Small intestine (tissue), 16 donors: ENCODE results near the gene UGT8. TPM values are rescaled to one million over a fixed set of nuclear protein-coding genes. Genes with fewer than 3 reads are reported as not detected.

Experiments used
- DNase-seq, 2 donors: peaks; one replicate each; pipeline versions ENCODE4 v3.0.0 to v3.0.0-alpha.2; 2013
- FAIRE-seq: peaks from 2 replicates; lab custom pipeline; 2012; peaks lifted over from hg19 to GRCh38; lab: Jason Lieb, UNC
- H3K27ac ChIP-seq, 3 donors: one replicate each; pipeline ENCODE4 v1.5.1; 2013; ENCODE audit warnings: low read length in 2 of 3, mild to moderate bottlenecking in 2 of 3, control low read depth in 1 of 3, inconsistent platforms in 1 of 3, low read depth in 1 of 3, moderate library complexity in 1 of 3
- H3K27me3 ChIP-seq, 3 donors: one replicate each; pipeline ENCODE4 v1.6.1; 2013; ENCODE audit warnings: low read length in 3 of 3, inconsistent platforms in 1 of 3; ENCODE audit not compliant: control insufficient read depth in 3 of 3, insufficient read depth in 3 of 3
- H3K36me3 ChIP-seq, 3 donors: one replicate each; pipeline ENCODE4 v1.6.1; 2013; ENCODE audit warnings: low read length in 3 of 3, inconsistent platforms in 1 of 3, low read depth in 1 of 3, mild to moderate bottlenecking in 1 of 3, moderate library complexity in 1 of 3; ENCODE audit not compliant: control insufficient read depth in 3 of 3, insufficient read depth in 2 of 3
- H3K4me1 ChIP-seq, 3 donors: one replicate each; pipeline ENCODE4 v1.6.1; 2013; ENCODE audit warnings: low read length in 2 of 3, inconsistent platforms in 1 of 3, low read depth in 1 of 3, mild to moderate bottlenecking in 1 of 3, moderate library complexity in 1 of 3; ENCODE audit not compliant: control insufficient read depth in 3 of 3, insufficient read depth in 2 of 3
- H3K4me3 ChIP-seq, 3 donors: one replicate each; pipeline ENCODE4 v1.5.1; 2013; ENCODE audit warnings: low read length in 3 of 3, control low read depth in 1 of 3, inconsistent platforms in 1 of 3, low read depth in 1 of 3, mild to moderate bottlenecking in 1 of 3, moderate library complexity in 1 of 3
- H3K9me3 ChIP-seq, 2 donors: one replicate each; pipeline ENCODE4 v1.6.1; 2013; ENCODE audit warnings: low read depth in 1 of 2, low read length in 1 of 2; ENCODE audit not compliant: control insufficient read depth in 2 of 2, insufficient read depth in 1 of 2
- WGBS, 3 donors: extraction: QIAGEN DNeasy Blood & Tissue Kit; methylation state at CpG; one replicate each; pipeline ENCODE4 v1.1.7; 2013; 5-methylcytosine and 5-hydroxymethylcytosine counted together
- long read RNA-seq, 10 donors: transcript quantifications; one replicate each; lab custom pipeline, GENCODE V29; 2026
- polyA plus RNA-seq, 4 donors: library from polyadenylated mRNA; stranded (reverse) in 3 of 4; unstranded in 1 of 4; fragments of 200-250 nt in 3 of 4; fragments of 120-200 nt in 1 of 4; gene quantifications; one replicate each; pipeline versions ENCODE4 v1.2.1 to v1.2.3, GENCODE V29; 2013
- donor health status: healthy with polysubstance abuse.
- donor health status: control.
- donor health status: control.
- donor health status: Bipolar disorder and iron deficiency.
- donor health status: healthy.

The UGT8 gene, protein sequence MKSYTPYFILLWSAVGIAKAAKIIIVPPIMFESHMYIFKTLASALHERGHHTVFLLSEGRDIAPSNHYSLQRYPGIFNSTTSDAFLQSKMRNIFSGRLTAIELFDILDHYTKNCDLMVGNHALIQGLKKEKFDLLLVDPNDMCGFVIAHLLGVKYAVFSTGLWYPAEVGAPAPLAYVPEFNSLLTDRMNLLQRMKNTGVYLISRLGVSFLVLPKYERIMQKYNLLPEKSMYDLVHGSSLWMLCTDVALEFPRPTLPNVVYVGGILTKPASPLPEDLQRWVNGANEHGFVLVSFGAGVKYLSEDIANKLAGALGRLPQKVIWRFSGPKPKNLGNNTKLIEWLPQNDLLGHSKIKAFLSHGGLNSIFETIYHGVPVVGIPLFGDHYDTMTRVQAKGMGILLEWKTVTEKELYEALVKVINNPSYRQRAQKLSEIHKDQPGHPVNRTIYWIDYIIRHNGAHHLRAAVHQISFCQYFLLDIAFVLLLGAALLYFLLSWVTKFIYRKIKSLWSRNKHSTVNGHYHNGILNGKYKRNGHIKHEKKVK
- 100 to 1,000 TPM in 1 of 4 donors, 10 to 100 TPM in 1, 1 to 10 TPM in 2; 7.6 to 105 (median 13.4) TPM for polyA plus RNA-seq
- long read RNA-seq, donor 1, full-length matches to known transcripts: 53 of 259 reads
- long read RNA-seq, donor 1, partial matches to known transcripts: 200 of 259 reads
- long read RNA-seq, donor 1, other reads (novel, unspliced or antisense): 6 of 259 reads
- long read RNA-seq, donor 2, full-length matches to known transcripts: 13 of 32 reads
- long read RNA-seq, donor 2, partial matches to known transcripts: 19 of 32 reads
- long read RNA-seq, donor 2, other reads (novel, unspliced or antisense): 0 of 32 reads
- long read RNA-seq, donor 3, full-length matches to known transcripts: 9 of 47 reads
- long read RNA-seq, donor 3, partial matches to known transcripts: 38 of 47 reads
- long read RNA-seq, donor 3, other reads (novel, unspliced or antisense): 0 of 47 reads
- long read RNA-seq, donor 4, full-length matches to known transcripts: 2 of 2 reads
- long read RNA-seq, donor 4, partial matches to known transcripts: 0 of 2 reads
- long read RNA-seq, donor 4, other reads (novel, unspliced or antisense): 0 of 2 reads
- long read RNA-seq, donor 5, partial matches to known transcripts: 16 of 16 reads
- long read RNA-seq, donor 5, other reads (novel, unspliced or antisense): 0 of 16 reads
- long read RNA-seq, donor 6, full-length matches to known transcripts: 15 of 37 reads
- long read RNA-seq, donor 6, partial matches to known transcripts: 22 of 37 reads
- long read RNA-seq, donor 6, other reads (novel, unspliced or antisense): 0 of 37 reads
- long read RNA-seq, donor 7: 0 reads
- long read RNA-seq, donor 8: 0 reads
- long read RNA-seq, donor 9, partial matches to known transcripts: 8 of 8 reads
- long read RNA-seq, donor 9, other reads (novel, unspliced or antisense): 0 of 8 reads
- long read RNA-seq, donor 10, full-length matches to known transcripts: 11 of 86 reads
- long read RNA-seq, donor 10, partial matches to known transcripts: 75 of 86 reads
- long read RNA-seq, donor 10, other reads (novel, unspliced or antisense): 0 of 86 reads

DNA sequence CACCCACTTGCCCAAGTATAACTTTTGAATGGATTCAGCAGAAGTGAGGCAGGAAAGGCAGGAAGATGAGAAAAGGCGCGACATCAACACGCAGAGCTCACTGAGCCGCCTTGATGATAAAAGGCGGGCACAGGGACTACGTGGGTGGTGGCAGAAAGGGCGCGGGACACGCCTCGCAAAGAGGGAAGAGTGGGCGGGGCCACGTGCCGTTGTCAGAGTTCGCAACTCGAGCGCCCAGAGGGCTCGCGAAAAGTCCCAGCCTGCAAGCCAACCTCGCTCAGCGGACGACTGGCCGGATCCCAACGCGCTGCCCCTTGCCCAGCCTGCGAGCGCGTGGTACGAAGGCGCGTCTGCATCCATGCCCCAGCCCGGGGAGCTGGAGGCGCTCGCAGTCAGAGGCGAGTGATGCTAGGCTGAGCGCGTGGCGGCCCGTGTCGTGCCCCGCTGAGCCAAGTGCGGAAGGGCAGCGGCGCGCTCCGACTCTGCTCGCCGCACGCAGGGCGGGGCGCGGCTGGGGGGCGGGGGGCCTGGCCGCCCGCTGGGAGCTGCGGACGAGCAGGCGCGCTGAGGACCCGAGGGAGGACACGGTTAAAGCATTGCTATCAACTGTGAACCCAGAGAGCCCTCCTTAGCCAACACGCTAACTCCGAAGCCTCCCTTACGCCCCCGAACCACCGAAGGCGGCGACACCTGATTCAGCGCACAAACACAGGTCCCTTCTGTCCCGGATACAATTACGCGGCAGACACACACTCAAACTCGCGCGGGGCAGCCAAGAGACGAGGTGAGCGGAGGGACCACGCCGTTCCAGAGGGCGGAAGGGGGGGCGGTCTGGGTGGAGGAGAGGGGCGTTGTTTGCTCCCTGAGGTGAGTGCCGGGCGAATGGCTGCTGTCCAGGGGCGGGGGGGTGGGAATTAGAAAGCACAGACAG, at the start of gene UGT8:
Gene UGT8 (plus strand): TSS at position 617 of the 931 bp plus-strand sequence. CDS start 24,074 bp downstream, outside the sequence.
- no peaks in the 10 kb centered on the region for H3K36me3 ChIP-seq
- 1% methylated on average over 65 to 82 of the region's 84 CpGs for WGBS, 3 donors
- FAIRE-seq: no peak

GRCh38 chr4:114549638-114550037, 49.0 kb upstream of the UGT8 start:
- Histone ChIP-seq H3K27me3 (no peaks in the 10 kb centered on the region), H3K9me3 (peaks cover 0 to 17% of the 10 kb centered on the region in 2 donors), H3K27ac (no peak overlapping the region), H3K4me1 (no peaks in the 10 kb centered on the region), H3K4me3 (no peak overlapping the region), H3K36me3 (no peaks in the 10 kb centered on the region)
- WGBS, 3 donors: 11 to 36% (median 24%) methylated on average over 1 of the region's 1 CpG
- FAIRE-seq (no peak), DNase-seq (no peak)

More for the DNA sequence above, at the start of gene UGT8:
- Histone ChIP-seq H3K27ac (peak within 1 kb of the TSS; percentile 77 to 90 (median 83)), H3K4me3 (peak within 1 kb of the TSS; percentile 39 to 72 (median 56)), H3K27me3 (peaks cover 0 to 3% (median 0%) of the 10 kb centered on the region in 3 donors), H3K9me3 (peaks cover 0 to 10% of the 10 kb centered on the region in 2 donors), H3K4me1 (peaks cover 0 to 20% (median 0%) of the 10 kb centered on the region in 3 donors)
- peak; percentile 92 for DNase-seq

DNA sequence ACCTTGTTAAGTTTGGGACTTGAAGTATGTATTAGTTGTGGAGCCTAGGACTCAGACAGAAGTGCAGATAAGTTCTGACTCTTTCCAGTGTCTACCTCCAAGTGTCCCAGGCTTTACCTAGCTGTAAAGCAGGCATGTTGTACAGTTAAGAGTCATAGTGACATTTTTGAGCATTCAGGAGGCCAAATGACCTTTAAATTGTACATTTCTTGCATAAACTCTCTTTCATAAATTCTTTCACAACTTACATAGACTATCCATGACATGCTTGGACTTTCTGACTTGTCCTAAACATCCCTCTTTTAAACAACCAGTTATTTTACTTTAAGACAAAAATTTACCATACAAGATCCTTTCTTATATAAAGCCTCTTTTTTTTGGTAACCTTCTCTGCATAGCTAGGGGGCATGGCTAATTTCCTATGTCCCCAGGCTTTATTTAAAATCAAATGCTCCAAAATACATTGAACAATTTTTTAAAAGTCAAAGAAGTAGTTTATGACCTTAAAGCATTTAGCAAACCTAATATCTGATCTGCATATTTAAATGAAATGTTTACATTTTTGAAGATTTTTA, 40.1 kb upstream of the UGT8 start:
- H3K27me3 ChIP-seq: no peaks in the 10 kb centered on the region
- DNase-seq (peak in 1 of 2 donors; percentile 19), FAIRE-seq (no peak)
- H3K27ac ChIP-seq: no peak overlapping the region
- H3K36me3 ChIP-seq: no peaks in the 10 kb centered on the region
- no peak overlapping the region for H3K4me3 ChIP-seq
- H3K4me1 ChIP-seq: peaks cover 0 to 22% (median 0%) of the 10 kb centered on the region in 3 donors
- H3K9me3 ChIP-seq: peaks cover 0 to 26% of the 10 kb centered on the region in 2 donors

DNA sequence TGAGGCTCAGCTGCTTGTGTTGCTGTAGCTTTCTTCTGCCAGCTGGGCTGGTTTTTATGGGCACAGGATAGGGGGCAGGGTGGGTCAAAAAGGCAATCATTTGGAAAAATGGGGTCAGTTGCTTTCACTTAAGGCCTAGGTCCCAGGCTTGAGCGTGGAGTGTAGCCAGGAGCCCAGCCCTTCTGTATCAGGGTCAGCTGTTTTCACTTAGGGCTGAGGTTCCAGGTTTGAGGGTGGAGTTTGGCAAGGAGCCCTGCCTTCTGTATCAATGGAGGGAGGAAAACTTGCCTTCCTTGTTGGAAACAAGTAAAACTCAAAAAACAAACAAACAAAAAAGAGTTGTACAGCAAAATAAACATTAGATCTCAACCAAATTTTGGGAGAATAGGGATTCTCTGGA, 37.0 kb upstream of the UGT8 start:
- H3K27ac ChIP-seq: peak overlapping the region; percentile 12 to 81 (median 54)
- H3K4me1 ChIP-seq: peaks cover 0 to 39% (median 2%) of the 10 kb centered on the region in 3 donors
- DNase-seq (peak; percentile 19 to 81), FAIRE-seq (no peak)
- no peak overlapping the region for H3K4me3 ChIP-seq
- peaks cover 0 to 16% of the 10 kb centered on the region in 2 donors for H3K9me3 ChIP-seq
- no peaks in the 10 kb centered on the region for H3K36me3 ChIP-seq
- H3K27me3 ChIP-seq: no peaks in the 10 kb centered on the region
- 17 to 59% (median 19%) methylated on average over 1 of the region's 1 CpG for WGBS, 3 donors

DNA sequence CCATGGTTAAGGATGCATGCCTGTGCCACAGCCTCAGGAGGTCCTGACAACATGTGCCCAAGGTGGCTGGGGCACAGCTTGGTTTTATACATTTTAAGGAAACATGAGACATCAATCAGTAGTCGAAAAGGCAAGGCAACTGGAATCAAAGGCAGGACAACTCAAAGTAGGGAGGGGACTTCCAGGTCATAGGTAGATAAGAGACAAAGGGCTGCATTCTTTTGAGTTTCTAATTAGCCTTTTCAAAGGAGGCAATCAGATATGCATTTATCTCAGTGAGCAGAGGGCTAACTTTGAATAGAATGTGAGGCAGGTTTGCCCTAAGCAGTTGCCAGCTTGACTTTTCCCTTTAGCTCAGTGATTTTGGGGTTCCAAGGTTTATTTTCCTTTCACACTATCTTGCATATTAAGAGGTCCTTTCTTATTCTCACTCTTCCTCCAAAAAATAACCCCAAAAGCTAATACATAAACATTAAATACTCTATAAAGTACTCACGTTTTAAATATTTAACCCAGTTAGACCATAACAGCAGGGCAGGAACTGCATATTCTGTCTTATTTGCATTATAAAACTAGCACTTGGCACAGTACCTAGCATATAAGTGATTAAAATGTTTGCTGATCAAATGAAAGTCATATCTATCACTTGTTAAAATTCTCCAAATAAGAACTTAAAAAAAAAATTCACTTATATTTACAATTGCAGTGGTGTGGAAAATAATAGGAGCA, 36.3 kb upstream of the UGT8 start:
- H3K4me3 ChIP-seq: no peak overlapping the region
- peak overlapping the region; percentile 12 to 81 (median 39) for H3K27ac ChIP-seq
- WGBS, 3 donors: 9 to 19% (median 10%) methylated on average over 2 of the region's 2 CpGs
- no peaks in the 10 kb centered on the region for H3K36me3 ChIP-seq
- H3K27me3 ChIP-seq: no peaks in the 10 kb centered on the region
- DNase-seq (peak; percentile 34 to 62), FAIRE-seq (no peak)
- H3K9me3 ChIP-seq: peaks cover 0 to 14% of the 10 kb centered on the region in 2 donors
- H3K4me1 ChIP-seq: peaks cover 0 to 39% (median 2%) of the 10 kb centered on the region in 3 donors

GRCh38 chr4:114563536-114564315, 34.9 kb upstream of the UGT8 start:
- FAIRE-seq (no peak), DNase-seq (peak; percentile 87 to 94)
- WGBS, 3 donors: 7 to 35% (median 19%) methylated on average over 5 of the region's 5 CpGs
- H3K4me3 ChIP-seq: peak overlapping the region in 1 of 3 donors; percentile 18
- H3K36me3 ChIP-seq: no peaks in the 10 kb centered on the region
- H3K9me3 ChIP-seq: peaks cover 0 to 9% of the 10 kb centered on the region in 2 donors
- peaks cover 0 to 39% (median 2%) of the 10 kb centered on the region in 3 donors for H3K4me1 ChIP-seq
- H3K27me3 ChIP-seq: no peaks in the 10 kb centered on the region
- peak overlapping the region; percentile 12 to 81 (median 69) for H3K27ac ChIP-seq
